GM23338 (cell line): ENCODE measurements around the gene ANXA6. TPM values are rescaled to one million over a fixed set of nuclear protein-coding genes. Genes with fewer than 3 reads are reported as not detected.

ENCODE experiments used
- ATAC-seq: fragments of 200-7000 bp; cut with Tn5 transposase; 3 replicates; pipeline ENCODE4 v1.9.1; 2020
- DNase-seq: peaks from one replicate; pipeline ENCODE4 v3.0.0-alpha.2; 2015; ENCODE audit warnings: low spot score
- H2AFZ ChIP-seq: fragments of 200-600 bp; sonication (generic); 2 replicates; pipeline ENCODE4 v1.8.0; 2016; ENCODE audit warnings: antibody characterized with exemption, mild to moderate bottlenecking, moderate library complexity
- H3F3A ChIP-seq: fragments of 200-600 bp; sonication (generic); replicated peaks from 2 replicates; pipeline ENCODE4 v1.8.0; 2017; ENCODE audit warnings: antibody characterized with exemption, mixed run types, low read depth
- H3K27ac ChIP-seq: fragments of 200-600 bp; sonication (generic); 2 replicates; pipeline ENCODE4 v1.6.1; 2016; ENCODE audit warnings: low read depth
- H3K27me3 ChIP-seq: fragments of 200-600 bp; sonication (generic); 2 replicates; pipeline ENCODE4 v1.8.0; 2016; ENCODE audit warnings: mild to moderate bottlenecking, mixed run types, moderate library complexity; ENCODE audit not compliant: insufficient read depth
- H3K36me3 ChIP-seq: fragments of 200-600 bp; sonication (generic); 2 replicates; pipeline ENCODE4 v1.8.0; 2016; ENCODE audit warnings: mild to moderate bottlenecking; ENCODE audit not compliant: insufficient read depth
- H3K4me1 ChIP-seq: fragments of 200-600 bp; sonication (generic); 2 replicates; pipeline ENCODE4 v1.8.0; 2016; ENCODE audit warnings: mild to moderate bottlenecking, moderate library complexity; ENCODE audit not compliant: insufficient read depth
- H3K4me2 ChIP-seq: fragments of 200-600 bp; sonication (generic); 2 replicates; pipeline ENCODE4 v1.7.1; 2017; ENCODE audit warnings: mixed run types
- H3K4me3 ChIP-seq: fragments of 200-600 bp; sonication (generic); 2 replicates; pipeline ENCODE4 v1.6.1; 2016; ENCODE audit warnings: mixed run types
- H3K79me2 ChIP-seq: fragments of 200-600 bp; sonication (generic); replicated peaks from 2 replicates; pipeline ENCODE4 v1.8.0; 2017; ENCODE audit warnings: mild to moderate bottlenecking; ENCODE audit not compliant: insufficient read depth
- H3K9me2 ChIP-seq: fragments of 200-600 bp; sonication (generic); 2 replicates; pipeline ENCODE4 v1.8.0; 2017; ENCODE audit not compliant: insufficient read depth
- H4K20me1 ChIP-seq: fragments of 200-600 bp; sonication (generic); replicated peaks from 2 replicates; pipeline ENCODE4 v1.8.0; 2017; ENCODE audit warnings: mild to moderate bottlenecking; ENCODE audit not compliant: insufficient read depth
- H3K27ac Mint-ChIP-seq: 2 replicates; pipeline ENCODE4 v1.8.0; 2020; ENCODE audit warnings: inconsistent platforms, mild to moderate bottlenecking, moderate library complexity, mixed read lengths
- H3K27me3 Mint-ChIP-seq: 3 replicates; pipeline ENCODE4 v1.8.0; 2022; ENCODE audit warnings: low read depth, mild to moderate bottlenecking, moderate library complexity, mixed read lengths, inconsistent platforms; ENCODE audit not compliant: insufficient read depth, poor library complexity
- H3K36me3 Mint-ChIP-seq: 3 replicates; pipeline ENCODE4 v1.8.0; 2021; ENCODE audit warnings: low read depth, mild to moderate bottlenecking, inconsistent platforms, moderate library complexity, mixed read lengths
- H3K4me1 Mint-ChIP-seq: 3 replicates; pipeline ENCODE4 v1.8.0; 2020; ENCODE audit warnings: mild to moderate bottlenecking, inconsistent platforms, mixed read lengths
- H3K4me3 Mint-ChIP-seq: 3 replicates; pipeline ENCODE4 v1.8.0; 2021; ENCODE audit warnings: moderate library complexity, mild to moderate bottlenecking, inconsistent platforms, mixed read lengths
- H3K9me3 Mint-ChIP-seq: 3 replicates; pipeline ENCODE4 v1.8.0; 2020; ENCODE audit warnings: moderate library complexity, mild to moderate bottlenecking, inconsistent platforms, mixed read lengths
- CREB1 ChIP-seq: fragments of 250-450 bp; sonication (Bioruptor Pico); IDR thresholded peaks from 2 replicates; pipeline ENCODE4 v1.5.0; 2020; ENCODE audit warnings: low read depth, mild to moderate bottlenecking, moderate library complexity
- CTCF ChIP-seq, 2 experiments: fragments of 200-600 bp in 1 of 2; sonication (generic) in 1 of 2; conservative IDR thresholded peaks; 2 replicates each; pipeline versions ENCODE4 v1.5.1 to v1.6.1; 2016 to 2017; ENCODE audit warnings: antibody characterized with exemption in 2 of 2, low read depth in 2 of 2, mild to moderate bottlenecking in 2 of 2, moderate library complexity in 1 of 2
- ETS1 ChIP-seq: IDR thresholded peaks from 2 replicates; pipeline ENCODE4 v1.6.1; 2016; ENCODE audit warnings: antibody characterized with exemption
- EZH2 ChIP-seq: fragments of 200-600 bp; sonication (generic); IDR thresholded peaks from one replicate; pipeline ENCODE4 v1.8.0; 2017; ENCODE audit warnings: antibody characterized with exemption, mild to moderate bottlenecking, low read depth; ENCODE audit not compliant: unreplicated experiment
- EZH2phosphoT487 ChIP-seq: fragments of 200-600 bp; sonication (generic); IDR thresholded peaks from one replicate; pipeline ENCODE4 v1.8.1; 2018; ENCODE audit warnings: antibody characterized with exemption; ENCODE audit not compliant: unreplicated experiment
- JUNB ChIP-seq: IDR thresholded peaks from one replicate; pipeline ENCODE4 v1.6.1; 2016; ENCODE audit warnings: antibody characterized with exemption; ENCODE audit not compliant: unreplicated experiment
- NANOG ChIP-seq: IDR thresholded peaks from 2 replicates; pipeline ENCODE4 v1.6.1; 2016; ENCODE audit warnings: antibody characterized with exemption, borderline replicate concordance
- POLR2AphosphoS5 ChIP-seq: IDR thresholded peaks from 2 replicates; pipeline ENCODE4 v1.6.1; 2016; ENCODE audit warnings: antibody characterized with exemption, low read depth
- REST ChIP-seq: IDR thresholded peaks from one replicate; pipeline ENCODE4 v1.6.1; 2018; ENCODE audit warnings: antibody characterized with exemption; ENCODE audit not compliant: unreplicated experiment
- STAT1 ChIP-seq: IDR thresholded peaks from one replicate; pipeline ENCODE4 v1.6.1; 2016; ENCODE audit warnings: antibody characterized with exemption; ENCODE audit not compliant: unreplicated experiment
- ZNF114 ChIP-seq: fragments of 250-450 bp; sonication (Bioruptor Pico); IDR thresholded peaks from 2 replicates; pipeline ENCODE4 v1.5.0; 2020; ENCODE audit warnings: mild to moderate bottlenecking, moderate library complexity
- ZNF331 ChIP-seq: fragments of 250-450 bp; sonication (Bioruptor Pico); IDR thresholded peaks from 2 replicates; pipeline ENCODE4 v1.5.0; 2020; ENCODE audit warnings: low read depth, mild to moderate bottlenecking, moderate library complexity
- ZNF462 ChIP-seq: fragments of 250-450 bp; sonication (Bioruptor Pico); IDR thresholded peaks from 2 replicates; pipeline ENCODE4 v1.5.0; 2020; ENCODE audit warnings: mild to moderate bottlenecking, moderate library complexity
- polyA plus RNA-seq: library from polyadenylated mRNA; unstranded; fragments of >200 nt; fragmentation: Nextera tagmentation; extraction: Ambion mirVana; gene quantifications from 2 replicates; pipeline ENCODE4 v1.2.1, GENCODE V29; 2016
- total RNA-seq: library from RNA; depleted of rRNA; stranded (reverse); fragments of >200 nt; shearing (Covaris generic); gene quantifications from 2 replicates; pipeline ENCODE4 v1.2.3, GENCODE V29; 2014

The ANXA6 gene
- total and polyA plus RNA-seq, 2 experiments from 2014 or later: 26.5 to 110 TPM

GRCh38 chr5:151186052-151186451 lies 28.5 kb upstream of the ANXA6 start:
- ATAC-seq (peak; percentile 65), DNase-seq (peak; percentile 25)
- Mint-ChIP-seq H3K4me1 (peaks cover 17% of the 10 kb centered on the region), H3K27me3 (peaks cover 3% of the 10 kb centered on the region), H3K27ac (no peak overlapping the region), H3K36me3 (no peaks in the 10 kb centered on the region), H3K4me3 (no peak overlapping the region), H3K9me3 (no peaks in the 10 kb centered on the region; the same call in 2 of the 3 replicates)
- Histone ChIP-seq H3K4me3 (no peak overlapping the region), H2AFZ (no peak overlapping the region), H3K27me3 (no peaks in the 10 kb centered on the region), H3K4me1 (no peaks in the 10 kb centered on the region), H3K79me2 (no peaks in the 10 kb centered on the region), H3K36me3 (no peaks in the 10 kb centered on the region), H3K4me2 (no peak overlapping the region), H3K9me2 (no peaks in the 10 kb centered on the region), H3K27ac (no peak overlapping the region), H4K20me1 (no peaks in the 10 kb centered on the region), H3F3A (no peaks in the 10 kb centered on the region)
- TF ChIP-seq ZNF114 (CRISPR knock-in tag) (no peak), NANOG (no peak), EZH2 (no peak), REST (no peak), STAT1 (no peak), EZH2phosphoT487 (no peak), CREB1 (CRISPR knock-in tag) (no peak), ETS1 (no peak), JUNB (no peak), POLR2AphosphoS5 (no peak), ZNF331 (no peak), ZNF462 (CRISPR knock-in tag) (no peak), CTCF (conservative IDR thresholded peaks at IDR 0.05; ENCODE audit: low read depth in 2 of 2) (no peak)
